Measurements from ENCODE around the gene OMA1.

DNA sequence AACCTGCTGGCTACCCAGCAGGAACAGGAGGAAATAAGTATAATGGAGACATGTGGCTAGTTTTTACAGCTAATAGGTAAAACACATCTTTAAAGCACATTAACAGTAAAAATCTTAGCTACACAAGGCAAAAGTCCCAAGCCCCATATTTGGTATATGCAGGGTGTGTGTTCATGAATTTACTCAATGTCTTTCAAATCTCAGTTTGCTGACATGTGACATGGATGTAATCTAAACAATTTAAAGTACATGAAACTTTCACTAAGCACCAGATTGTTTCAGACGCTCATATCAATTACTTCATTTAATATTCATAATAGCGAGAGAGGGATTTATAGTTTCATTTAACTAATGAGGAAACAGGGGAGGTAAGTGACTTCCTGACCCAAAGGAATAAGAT is 26.6 kb upstream of the OMA1 start:
- TF ChIP-seq, protein P1, sequence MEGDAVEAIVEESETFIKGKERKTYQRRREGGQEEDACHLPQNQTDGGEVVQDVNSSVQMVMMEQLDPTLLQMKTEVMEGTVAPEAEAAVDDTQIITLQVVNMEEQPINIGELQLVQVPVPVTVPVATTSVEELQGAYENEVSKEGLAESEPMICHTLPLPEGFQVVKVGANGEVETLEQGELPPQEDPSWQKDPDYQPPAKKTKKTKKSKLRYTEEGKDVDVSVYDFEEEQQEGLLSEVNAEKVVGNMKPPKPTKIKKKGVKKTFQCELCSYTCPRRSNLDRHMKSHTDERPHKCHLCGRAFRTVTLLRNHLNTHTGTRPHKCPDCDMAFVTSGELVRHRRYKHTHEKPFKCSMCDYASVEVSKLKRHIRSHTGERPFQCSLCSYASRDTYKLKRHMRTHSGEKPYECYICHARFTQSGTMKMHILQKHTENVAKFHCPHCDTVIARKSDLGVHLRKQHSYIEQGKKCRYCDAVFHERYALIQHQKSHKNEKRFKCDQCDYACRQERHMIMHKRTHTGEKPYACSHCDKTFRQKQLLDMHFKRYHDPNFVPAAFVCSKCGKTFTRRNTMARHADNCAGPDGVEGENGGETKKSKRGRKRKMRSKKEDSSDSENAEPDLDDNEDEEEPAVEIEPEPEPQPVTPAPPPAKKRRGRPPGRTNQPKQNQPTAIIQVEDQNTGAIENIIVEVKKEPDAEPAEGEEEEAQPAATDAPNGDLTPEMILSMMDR (IDR thresholded peaks at IDR 0.05), result no peak
- TF ChIP-seq, protein P2, sequence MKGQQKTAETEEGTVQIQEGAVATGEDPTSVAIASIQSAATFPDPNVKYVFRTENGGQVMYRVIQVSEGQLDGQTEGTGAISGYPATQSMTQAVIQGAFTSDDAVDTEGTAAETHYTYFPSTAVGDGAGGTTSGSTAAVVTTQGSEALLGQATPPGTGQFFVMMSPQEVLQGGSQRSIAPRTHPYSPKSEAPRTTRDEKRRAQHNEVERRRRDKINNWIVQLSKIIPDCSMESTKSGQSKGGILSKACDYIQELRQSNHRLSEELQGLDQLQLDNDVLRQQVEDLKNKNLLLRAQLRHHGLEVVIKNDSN (IDR thresholded peaks at IDR 0.05; ENCODE audit: borderline replicate concordance, low read depth), result no peak
